ENCODE measurements around the gene SLC6A16. TPM values are rescaled to one million over a fixed set of nuclear protein-coding genes. Genes with fewer than 3 reads are reported as not detected.
A peak's percentile ranks its signal among the peaks of the same experiment; 100 is the strongest.
"Not testable (repeated sequence)": the region's sequence is repeated elsewhere in the genome, so short reads cannot be mapped to it uniquely, and the experiment has no call there.

Gene SLC6A16
- total RNA-seq, 4 donors from 2014 or later, result 0.13 to 1.5 (median 0.56) TPM; not detected in 1

DNA sequence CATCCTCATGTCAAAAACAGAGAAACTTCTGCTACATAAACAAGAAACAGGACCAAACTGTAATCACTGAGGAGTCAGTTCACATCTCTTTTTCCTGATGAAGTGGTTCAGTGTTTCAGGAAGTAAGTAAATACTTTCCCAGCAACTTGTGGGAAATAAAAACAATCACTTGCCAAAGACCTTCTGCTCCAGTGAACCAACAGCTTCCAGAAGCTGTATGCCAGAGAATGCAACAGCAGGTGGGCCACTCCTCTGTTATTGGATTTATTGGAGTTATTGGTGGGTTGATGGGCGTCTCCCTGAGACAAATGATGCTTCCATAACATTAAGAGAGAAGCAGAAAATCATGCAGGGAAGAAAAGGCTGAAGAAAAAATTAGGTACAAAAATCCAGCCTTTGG lies 9.9 kb downstream of the SLC6A16 start:
- no peak for DNase-seq
- peaks cover 0 to 18% (median 10%) of the 10 kb centered on the region in 3 donors for H3K9me3 ChIP-seq
- WGBS, 2 donors, result 81 to 82% methylated on average over 1 of the region's 1 CpG
- no peak for TF ChIP-seq POLR2A (IDR thresholded peaks at IDR 0.05)
- TF ChIP-seq, protein P1, sequence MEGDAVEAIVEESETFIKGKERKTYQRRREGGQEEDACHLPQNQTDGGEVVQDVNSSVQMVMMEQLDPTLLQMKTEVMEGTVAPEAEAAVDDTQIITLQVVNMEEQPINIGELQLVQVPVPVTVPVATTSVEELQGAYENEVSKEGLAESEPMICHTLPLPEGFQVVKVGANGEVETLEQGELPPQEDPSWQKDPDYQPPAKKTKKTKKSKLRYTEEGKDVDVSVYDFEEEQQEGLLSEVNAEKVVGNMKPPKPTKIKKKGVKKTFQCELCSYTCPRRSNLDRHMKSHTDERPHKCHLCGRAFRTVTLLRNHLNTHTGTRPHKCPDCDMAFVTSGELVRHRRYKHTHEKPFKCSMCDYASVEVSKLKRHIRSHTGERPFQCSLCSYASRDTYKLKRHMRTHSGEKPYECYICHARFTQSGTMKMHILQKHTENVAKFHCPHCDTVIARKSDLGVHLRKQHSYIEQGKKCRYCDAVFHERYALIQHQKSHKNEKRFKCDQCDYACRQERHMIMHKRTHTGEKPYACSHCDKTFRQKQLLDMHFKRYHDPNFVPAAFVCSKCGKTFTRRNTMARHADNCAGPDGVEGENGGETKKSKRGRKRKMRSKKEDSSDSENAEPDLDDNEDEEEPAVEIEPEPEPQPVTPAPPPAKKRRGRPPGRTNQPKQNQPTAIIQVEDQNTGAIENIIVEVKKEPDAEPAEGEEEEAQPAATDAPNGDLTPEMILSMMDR (IDR thresholded peaks at IDR 0.05), result no peak
- H3K27me3 ChIP-seq, result no peaks in the 10 kb centered on the region
- intact Hi-C loops (cut with DNase I), result loop anchor here (10.0 kb wide), 1 partner anchor 50 kb away; no protein-coding TSS in a partner anchor
- H3K4me3 ChIP-seq, result no peak overlapping the region
- H3K4me1 ChIP-seq, result no peaks in the 10 kb centered on the region
- H3K36me3 ChIP-seq, result peaks cover 0 to 16% (median 0%) of the 10 kb centered on the region in 3 donors
- no peak overlapping the region for H3K27ac ChIP-seq

DNA sequence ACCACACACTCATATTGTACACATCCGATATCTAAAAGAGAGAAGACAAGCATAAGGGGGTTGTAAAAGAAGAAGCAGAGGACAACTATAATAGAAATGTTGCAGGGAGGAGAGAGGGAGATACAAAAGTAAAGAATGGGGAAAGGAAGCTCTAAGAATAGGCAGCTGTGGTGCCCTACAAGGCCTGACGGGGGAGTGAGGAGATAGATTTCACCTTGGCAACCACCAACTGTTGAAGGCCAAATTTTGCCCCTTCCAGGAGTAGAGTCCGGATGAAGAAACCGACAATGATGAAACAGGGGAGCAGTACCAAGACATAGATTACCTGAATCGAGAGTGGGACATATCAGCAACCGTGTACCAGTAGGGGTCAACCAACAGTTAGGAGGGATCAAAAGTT lies 15.9 kb downstream of the SLC6A16 start:
- no peak for TF ChIP-seq POLR2A (IDR thresholded peaks at IDR 0.05)
- TF ChIP-seq, protein P1 (IDR thresholded peaks at IDR 0.05), result no peak
- H3K27me3 ChIP-seq, result no peaks in the 10 kb centered on the region
- peaks cover 0 to 13% (median 0%) of the 10 kb centered on the region in 3 donors for H3K36me3 ChIP-seq
- 92 to 93% methylated on average over 6 of the region's 6 CpGs for WGBS, 2 donors
- DNase-seq, result no peak
- H3K4me1 ChIP-seq, result no peaks in the 10 kb centered on the region
- H3K9me3 ChIP-seq, result no peaks in the 10 kb centered on the region
- intact Hi-C loops (cut with DNase I), result no loop called here
- H3K4me3 ChIP-seq, result no peak overlapping the region
- H3K27ac ChIP-seq, result no peak overlapping the region

DNA sequence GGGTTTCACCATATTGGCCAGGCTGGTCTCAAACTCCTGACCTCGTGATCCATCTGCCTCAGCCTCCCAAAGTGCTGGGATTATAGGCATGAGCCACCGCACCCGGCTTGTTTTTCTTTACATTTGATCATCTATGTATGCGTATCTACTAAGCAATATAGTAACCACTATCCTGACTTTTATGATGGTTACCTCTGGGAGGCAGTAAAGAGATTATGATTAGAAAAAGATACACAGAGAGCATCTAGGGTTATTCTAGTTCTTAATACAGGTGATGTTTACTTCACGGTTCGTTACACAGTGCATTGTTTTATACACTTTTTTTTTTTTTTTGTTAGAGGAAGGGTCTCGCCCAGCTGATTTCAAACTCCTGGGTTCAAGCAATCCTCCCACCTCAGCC lies 18.3 kb downstream of the SLC6A16 start:
- H3K27me3 ChIP-seq; DNase-seq; H3K9me3 ChIP-seq; intact Hi-C loops (cut with DNase I); H3K27ac ChIP-seq; H3K4me3 ChIP-seq; H3K4me1 ChIP-seq: not testable (repeated sequence)
- H3K36me3 ChIP-seq, result peaks cover 0 to 13% (median 0%) of the 10 kb centered on the region in 3 donors
- 65 to 75% methylated on average over 6 to 7 of the region's 7 CpGs for WGBS, 2 donors

DNA sequence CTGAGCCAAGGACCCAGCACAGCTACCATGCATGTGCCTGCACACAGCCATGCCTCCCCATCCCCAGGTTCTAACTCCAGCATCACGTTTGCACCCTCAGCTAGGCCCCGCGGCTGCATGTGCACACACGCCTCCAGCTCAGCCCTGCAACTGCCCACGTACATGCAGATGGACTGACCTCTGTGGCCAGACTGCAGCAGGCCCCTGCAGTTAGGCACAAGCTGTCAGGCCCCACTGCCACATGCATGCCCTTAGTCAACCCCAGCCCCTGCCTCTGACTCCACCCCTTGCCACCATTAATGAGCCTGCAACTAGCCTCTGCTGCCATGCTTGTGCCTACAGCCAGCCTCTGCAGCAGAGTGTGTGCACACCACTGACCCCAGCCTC lies 23.1 kb downstream of the SLC6A16 start:
- TF ChIP-seq, protein P1 (IDR thresholded peaks at IDR 0.05), result no peak
- TF ChIP-seq POLR2A (IDR thresholded peaks at IDR 0.05), result no peak
- WGBS, 2 donors, result 79 to 100% methylated on average over 2 to 4 of the region's 5 CpGs
- no peaks in the 10 kb centered on the region for H3K9me3 ChIP-seq
- H3K27ac ChIP-seq, result no peak overlapping the region
- H3K4me1 ChIP-seq, result peaks cover 0 to 8% (median 6%) of the 10 kb centered on the region in 3 donors
- no peak for DNase-seq
- H3K4me3 ChIP-seq, result no peak overlapping the region
- no peaks in the 10 kb centered on the region for H3K27me3 ChIP-seq
- intact Hi-C loops (cut with DNase I), result loop anchor here (5.0 kb wide), 1 partner anchor 75 kb away; no protein-coding TSS in a partner anchor
- H3K36me3 ChIP-seq, result no peaks in the 10 kb centered on the region

DNA sequence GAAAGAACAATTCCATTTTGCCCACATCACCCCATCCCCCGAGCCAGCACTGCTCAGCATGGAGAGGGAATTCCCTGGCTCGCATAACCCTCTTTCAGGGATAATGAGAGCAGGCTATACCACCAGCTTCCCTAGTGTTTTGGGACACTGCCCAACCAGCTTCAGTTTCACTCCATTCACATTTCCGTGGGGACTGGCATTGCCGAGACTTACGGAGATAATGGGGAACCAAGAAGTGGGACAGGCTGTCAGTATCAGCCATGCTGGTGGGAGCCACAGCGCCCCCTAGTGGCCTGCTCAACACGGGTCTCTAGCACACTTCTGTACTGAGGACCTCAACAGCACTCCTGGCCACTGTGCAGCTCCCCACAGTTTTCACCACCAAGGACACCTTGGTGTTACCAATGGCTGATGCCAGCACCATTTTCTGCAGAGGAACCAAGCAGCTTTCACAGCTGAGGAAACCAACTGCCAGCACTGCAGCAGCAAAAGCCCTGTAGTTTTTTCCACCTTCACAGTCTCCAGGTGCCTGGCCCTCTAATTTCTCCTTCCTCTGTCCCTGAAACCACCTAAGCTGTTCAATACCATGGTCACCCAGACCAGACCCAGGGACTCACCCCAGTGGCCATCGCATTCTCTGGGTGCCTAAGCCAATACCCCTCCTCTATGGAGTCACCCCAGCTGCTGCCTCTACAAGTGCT lies 23.7 kb downstream of the SLC6A16 start:
- TF ChIP-seq POLR2A (IDR thresholded peaks at IDR 0.05), result no peak
- TF ChIP-seq, protein P1 (IDR thresholded peaks at IDR 0.05), result peak; percentile 78 to 89 (median 84)
- Histone ChIP-seq H3K36me3 (no peaks in the 10 kb centered on the region), H3K4me3 (peak overlapping the region in 2 of 4 donors; percentile 10 to 50), H3K9me3 (no peaks in the 10 kb centered on the region), H3K4me1 (peaks cover 0 to 8% (median 6%) of the 10 kb centered on the region in 3 donors), H3K27ac (no peak overlapping the region), H3K27me3 (no peaks in the 10 kb centered on the region)
- DNase-seq, result no peak
- intact Hi-C loops (cut with DNase I), result loop anchor here (5.0 kb wide), 1 partner anchor 74 kb away; no protein-coding TSS in a partner anchor
- 26 to 43% methylated on average over 3 to 6 of the region's 8 CpGs for WGBS, 2 donors

DNA sequence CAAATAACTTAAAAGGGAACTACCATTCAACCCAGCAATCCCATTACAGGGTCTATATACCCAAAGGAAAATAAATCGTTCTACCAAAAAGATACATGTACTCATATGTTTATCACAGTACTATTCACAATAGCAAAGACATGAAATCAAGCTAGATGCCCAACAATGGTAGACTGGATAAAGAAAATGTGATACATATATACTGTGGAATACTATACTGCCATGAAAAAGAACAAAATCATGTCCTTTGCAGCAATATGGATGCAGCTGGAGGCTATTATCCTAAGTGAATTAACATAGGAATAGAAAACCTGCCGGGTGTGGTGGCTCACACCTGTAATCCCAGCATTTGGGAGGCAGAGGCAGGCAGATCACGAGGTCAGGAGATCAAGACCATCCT lies 26.3 kb downstream of the SLC6A16 start:
- H3K27me3 ChIP-seq; H3K36me3 ChIP-seq; H3K9me3 ChIP-seq; H3K27ac ChIP-seq; H3K4me3 ChIP-seq; H3K4me1 ChIP-seq; DNase-seq; intact Hi-C loops (cut with DNase I): not testable (repeated sequence)
- 81 to 88% methylated on average over 3 of the region's 3 CpGs for WGBS, 2 donors
